Natural killer cell (primary cell): Measurements from ENCODE around the gene FNDC3B. TPM values are rescaled to one million over a fixed set of nuclear protein-coding genes. Genes with fewer than 3 reads are reported as not detected.

Experiments used
- ATAC-seq, 3 donors: fragments of 150-1000 bp in 2 of 3; fragments of 200-7000 bp in 1 of 3; cut with Tn5 transposase; 1 replicate in 1 of 3; 2 replicates in 2 of 3; pipeline ENCODE4 v1.10.0; 2021; ENCODE audit warnings: mild to moderate bottlenecking in 2 of 3, moderate library complexity in 2 of 3
- DNase-seq, 2 donors: peaks; one replicate each; pipeline versions ENCODE4 v3.0.0 to v3.0.0-alpha.2; 2013 to 2021; ENCODE audit warnings: mixed read lengths in 1 of 2
- H3K27ac ChIP-seq: one replicate; pipeline ENCODE4 v1.5.1; 2013; ENCODE audit warnings: mild to moderate bottlenecking, low read length
- H3K27me3 ChIP-seq: one replicate; pipeline ENCODE4 v1.6.1; 2013; ENCODE audit warnings: low read length; ENCODE audit not compliant: control insufficient read depth, insufficient read depth
- H3K36me3 ChIP-seq: one replicate; pipeline ENCODE4 v1.6.1; 2013; ENCODE audit warnings: low read length; ENCODE audit not compliant: control insufficient read depth, insufficient read depth
- H3K4me1 ChIP-seq: one replicate; pipeline ENCODE4 v1.6.1; 2013; ENCODE audit warnings: low read length; ENCODE audit not compliant: control insufficient read depth, insufficient read depth
- H3K4me3 ChIP-seq: one replicate; pipeline ENCODE4 v1.5.1; 2013; ENCODE audit warnings: low read length
- H3K9me3 ChIP-seq: one replicate; pipeline ENCODE4 v1.6.1; 2013; ENCODE audit warnings: low read length; ENCODE audit not compliant: control insufficient read depth, insufficient read depth
- H3K27ac Mint-ChIP-seq, 2 donors: one replicate each; pipeline ENCODE4 v1.8.0; 2022; ENCODE audit warnings: mild to moderate bottlenecking in 2 of 2, mixed read lengths in 2 of 2, moderate library complexity in 1 of 2
- H3K27me3 Mint-ChIP-seq, 2 donors: one replicate each; pipeline ENCODE4 v1.8.0; 2022; ENCODE audit warnings: low read depth in 2 of 2, mixed read lengths in 2 of 2
- H3K36me3 Mint-ChIP-seq: one replicate; pipeline ENCODE4 v1.8.0; 2022; ENCODE audit warnings: mixed read lengths
- H3K4me1 Mint-ChIP-seq, 2 donors: one replicate each; pipeline ENCODE4 v1.8.0; 2022; ENCODE audit warnings: mixed read lengths in 2 of 2
- H3K4me3 Mint-ChIP-seq: one replicate; pipeline ENCODE4 v1.8.0; 2022; ENCODE audit warnings: mild to moderate bottlenecking, moderate library complexity, mixed read lengths
- H3K9me3 Mint-ChIP-seq, 2 donors: one replicate each; pipeline ENCODE4 v1.8.0; 2022; ENCODE audit warnings: mixed read lengths in 2 of 2
- CTCF ChIP-seq: fragments of 200-600 bp; IDR thresholded peaks from one replicate; pipeline ENCODE4 v1.8.0; 2022; ENCODE audit warnings: antibody characterized with exemption
- WGBS: methylation state at CpG from one replicate; pipeline ENCODE4 v1.1.7; 2013; ENCODE audit warnings: missing lambda C conversion rate; ENCODE audit not compliant: insufficient coverage; 5-methylcytosine and 5-hydroxymethylcytosine counted together
- intact Hi-C: fragments of 100-400 bp; cut with micrococcal nuclease; formaldehyde crosslinking; loops from one replicate; pipeline ENCODE4 v1.14.2; 2022
- total RNA-seq, 4 donors: library from RNA; stranded (reverse); fragments of 120-200 nt in 1 of 4; gene quantifications; one replicate each; pipeline versions ENCODE4 v1.2.3 to v1.2.4, GENCODE V29; 2013 to 2022

The FNDC3B gene
- total RNA-seq, 3 donors from 2014 or later (not counting 1 experiment from before 2014, with no cell fraction given): 154 to 214 (median 206) TPM

GRCh38 chr3:172192830-172193415, 153.5 kb downstream of the FNDC3B start:
- no peak for TF ChIP-seq CTCF
- no peaks in the 10 kb centered on the region for H3K27me3 ChIP-seq
- no peak for DNase-seq
- H3K36me3 ChIP-seq: no peaks in the 10 kb centered on the region
- peaks cover 6% of the 10 kb centered on the region for H3K4me1 ChIP-seq
- 67% methylated on average over 1 of the region's 3 CpGs for WGBS
- no peak for ATAC-seq
- Mint-ChIP-seq H3K4me1 (peaks cover 27 to 37% of the 10 kb centered on the region in 2 donors), H3K36me3 (no peaks in the 10 kb centered on the region), H3K9me3 (no peaks in the 10 kb centered on the region), H3K4me3 (no peak overlapping the region), H3K27me3 (no peaks in the 10 kb centered on the region), H3K27ac (peak overlapping the region; percentile 79 to 82)
- intact Hi-C loops: no loop called here
- no peak overlapping the region for H3K27ac ChIP-seq
- no peak overlapping the region for H3K4me3 ChIP-seq
- H3K9me3 ChIP-seq: no peaks in the 10 kb centered on the region

GRCh38 chr3:172193436-172193835, 154.1 kb downstream of the FNDC3B start:
- H3K4me3 Mint-ChIP-seq: no peak overlapping the region
- no peak overlapping the region for H3K4me3 ChIP-seq
- H3K27ac Mint-ChIP-seq: peak overlapping the region; percentile 79 to 82
- peaks cover 6% of the 10 kb centered on the region for H3K4me1 ChIP-seq
- no peaks in the 10 kb centered on the region for H3K36me3 ChIP-seq
- no peak for TF ChIP-seq CTCF
- no peak overlapping the region for H3K27ac ChIP-seq
- H3K4me1 Mint-ChIP-seq: peaks cover 32 to 42% of the 10 kb centered on the region in 2 donors
- H3K27me3 ChIP-seq: no peaks in the 10 kb centered on the region
- no peaks in the 10 kb centered on the region for H3K36me3 Mint-ChIP-seq
- DNase-seq: no peak
- ATAC-seq: no peak
- no peaks in the 10 kb centered on the region for H3K9me3 Mint-ChIP-seq
- H3K27me3 Mint-ChIP-seq: no peaks in the 10 kb centered on the region
- intact Hi-C loops: no loop called here
- 92% methylated on average over 1 of the region's 1 CpG for WGBS
- H3K9me3 ChIP-seq: no peaks in the 10 kb centered on the region

- ATAC-seq (peak; percentile 84 to 98 (median 96)), DNase-seq (peak; percentile 10 to 24)
- no peaks in the 10 kb centered on the region for H3K36me3 ChIP-seq
- Mint-ChIP-seq H3K4me1 (peaks cover 33 to 45% of the 10 kb centered on the region in 2 donors), H3K9me3 (no peaks in the 10 kb centered on the region), H3K36me3 (no peaks in the 10 kb centered on the region), H3K27ac (peak overlapping the region; percentile 82 to 83), H3K27me3 (no peaks in the 10 kb centered on the region), H3K4me3 (peak overlapping the region; percentile 42)
- peaks cover 6% of the 10 kb centered on the region for H3K4me1 ChIP-seq
- intact Hi-C loops: loop anchor here (2.0 kb wide), 1 partner anchor 14 kb away; no protein-coding TSS in a partner anchor
- TF ChIP-seq CTCF: no peak
- 81% methylated on average over 4 of the region's 4 CpGs for WGBS
- H3K9me3 ChIP-seq: no peaks in the 10 kb centered on the region
- H3K27ac ChIP-seq: no peak overlapping the region
- H3K4me3 ChIP-seq: no peak overlapping the region
- H3K27me3 ChIP-seq: no peaks in the 10 kb centered on the region
These were observed 155.5 kb downstream of the FNDC3B start for GRCh38 chr3:172194702-172195406.
